ENCODE measurements around the gene ZNF394. TPM values are rescaled to one million over a fixed set of nuclear protein-coding genes. Genes with fewer than 3 reads are reported as not detected.
A peak's percentile ranks its signal among the peaks of the same experiment; 100 is the strongest.

ZNF394 gene
- total RNA-seq, 1 experiment from 2014 or later = 20.0 TPM

DNA sequence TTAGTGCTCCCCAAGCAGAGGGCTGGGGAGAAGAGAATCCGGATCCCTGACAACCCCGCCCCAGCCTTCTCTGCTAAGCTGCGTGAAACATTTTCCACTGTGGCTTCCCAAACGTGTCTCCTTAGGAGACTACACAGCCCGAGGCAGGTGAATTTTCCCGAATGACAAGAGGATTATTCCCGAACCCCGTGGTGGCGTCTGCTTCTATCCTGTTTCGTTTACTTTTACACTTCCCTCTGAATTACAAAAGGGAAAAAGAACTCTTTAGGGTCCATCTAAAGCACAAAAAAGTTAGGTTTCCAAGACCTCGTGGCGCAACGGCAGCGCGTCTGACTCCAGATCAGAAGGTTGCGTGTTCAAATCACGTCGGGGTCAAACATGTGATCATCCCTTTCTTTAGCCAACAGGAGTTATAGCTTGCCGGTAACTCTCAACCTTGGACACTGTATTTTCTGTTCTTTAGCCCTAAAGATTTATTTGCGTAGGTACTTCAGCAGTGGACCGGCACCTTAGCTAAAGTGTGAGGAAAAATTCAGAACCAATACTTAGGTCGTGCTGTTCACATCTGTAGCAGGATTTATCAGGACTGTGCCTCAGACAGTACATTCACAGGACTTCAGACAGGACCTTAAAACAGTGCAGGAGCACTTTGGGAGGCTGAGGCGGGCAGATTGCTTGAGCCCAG is 30.6 kb downstream of the ZNF394 start:
- Histone ChIP-seq H3K4me3 (ENCODE audit: low read depth in 2 of 2, low read length in 2 of 2) (peak overlapping the region in 1 of 2 experiments; percentile 36; a peak in 1 of 4 replicates), H3K27ac (ENCODE audit: low read length) (peak overlapping the region; percentile 65), H3K4me1 (ENCODE audit: control insufficient read depth, insufficient read depth, low read length) (peaks cover 6% of the 10 kb centered on the region), H3K9me3 (ENCODE audit: control insufficient read depth, insufficient read depth, low read depth, low read length) (no peaks in the 10 kb centered on the region), H3K36me3 (ENCODE audit: control insufficient read depth, insufficient read depth, low read length) (peaks cover 4% of the 10 kb centered on the region; the same call in 1 of the 2 replicates), H3K27me3 (ENCODE audit: control insufficient read depth, insufficient read depth, low read length) (no peaks in the 10 kb centered on the region)
- no TSS peak for BruUV-seq (replicated peaks)
- no peak for DNase-seq (ENCODE audit: low read depth, low spot score)
- TF ChIP-seq, protein P1, sequence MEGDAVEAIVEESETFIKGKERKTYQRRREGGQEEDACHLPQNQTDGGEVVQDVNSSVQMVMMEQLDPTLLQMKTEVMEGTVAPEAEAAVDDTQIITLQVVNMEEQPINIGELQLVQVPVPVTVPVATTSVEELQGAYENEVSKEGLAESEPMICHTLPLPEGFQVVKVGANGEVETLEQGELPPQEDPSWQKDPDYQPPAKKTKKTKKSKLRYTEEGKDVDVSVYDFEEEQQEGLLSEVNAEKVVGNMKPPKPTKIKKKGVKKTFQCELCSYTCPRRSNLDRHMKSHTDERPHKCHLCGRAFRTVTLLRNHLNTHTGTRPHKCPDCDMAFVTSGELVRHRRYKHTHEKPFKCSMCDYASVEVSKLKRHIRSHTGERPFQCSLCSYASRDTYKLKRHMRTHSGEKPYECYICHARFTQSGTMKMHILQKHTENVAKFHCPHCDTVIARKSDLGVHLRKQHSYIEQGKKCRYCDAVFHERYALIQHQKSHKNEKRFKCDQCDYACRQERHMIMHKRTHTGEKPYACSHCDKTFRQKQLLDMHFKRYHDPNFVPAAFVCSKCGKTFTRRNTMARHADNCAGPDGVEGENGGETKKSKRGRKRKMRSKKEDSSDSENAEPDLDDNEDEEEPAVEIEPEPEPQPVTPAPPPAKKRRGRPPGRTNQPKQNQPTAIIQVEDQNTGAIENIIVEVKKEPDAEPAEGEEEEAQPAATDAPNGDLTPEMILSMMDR (IDR thresholded peaks at IDR 0.05) = no peak
- no peak for TF ChIP-seq SIN3A (IDR thresholded peaks at IDR 0.05; ENCODE audit: borderline replicate concordance, insufficient read depth, low read depth, low read length)
- TF ChIP-seq, protein P2, sequence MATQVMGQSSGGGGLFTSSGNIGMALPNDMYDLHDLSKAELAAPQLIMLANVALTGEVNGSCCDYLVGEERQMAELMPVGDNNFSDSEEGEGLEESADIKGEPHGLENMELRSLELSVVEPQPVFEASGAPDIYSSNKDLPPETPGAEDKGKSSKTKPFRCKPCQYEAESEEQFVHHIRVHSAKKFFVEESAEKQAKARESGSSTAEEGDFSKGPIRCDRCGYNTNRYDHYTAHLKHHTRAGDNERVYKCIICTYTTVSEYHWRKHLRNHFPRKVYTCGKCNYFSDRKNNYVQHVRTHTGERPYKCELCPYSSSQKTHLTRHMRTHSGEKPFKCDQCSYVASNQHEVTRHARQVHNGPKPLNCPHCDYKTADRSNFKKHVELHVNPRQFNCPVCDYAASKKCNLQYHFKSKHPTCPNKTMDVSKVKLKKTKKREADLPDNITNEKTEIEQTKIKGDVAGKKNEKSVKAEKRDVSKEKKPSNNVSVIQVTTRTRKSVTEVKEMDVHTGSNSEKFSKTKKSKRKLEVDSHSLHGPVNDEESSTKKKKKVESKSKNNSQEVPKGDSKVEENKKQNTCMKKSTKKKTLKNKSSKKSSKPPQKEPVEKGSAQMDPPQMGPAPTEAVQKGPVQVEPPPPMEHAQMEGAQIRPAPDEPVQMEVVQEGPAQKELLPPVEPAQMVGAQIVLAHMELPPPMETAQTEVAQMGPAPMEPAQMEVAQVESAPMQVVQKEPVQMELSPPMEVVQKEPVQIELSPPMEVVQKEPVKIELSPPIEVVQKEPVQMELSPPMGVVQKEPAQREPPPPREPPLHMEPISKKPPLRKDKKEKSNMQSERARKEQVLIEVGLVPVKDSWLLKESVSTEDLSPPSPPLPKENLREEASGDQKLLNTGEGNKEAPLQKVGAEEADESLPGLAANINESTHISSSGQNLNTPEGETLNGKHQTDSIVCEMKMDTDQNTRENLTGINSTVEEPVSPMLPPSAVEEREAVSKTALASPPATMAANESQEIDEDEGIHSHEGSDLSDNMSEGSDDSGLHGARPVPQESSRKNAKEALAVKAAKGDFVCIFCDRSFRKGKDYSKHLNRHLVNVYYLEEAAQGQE (IDR thresholded peaks at IDR 0.05; ENCODE audit: insufficient read depth in 1 of 2, low read depth in 2 of 2, low read length in 1 of 2) = no peak
- no peak for TF ChIP-seq POLR2AphosphoS5 (IDR thresholded peaks at IDR 0.05; ENCODE audit: low read depth, low read length)
- no peak for TF ChIP-seq TCF7L2 (IDR thresholded peaks at IDR 0.05; ENCODE audit: low read depth, low read length)
- CTCF ChIA-PET = no interaction called here
- intact Hi-C loops (cut with micrococcal nuclease; ENCODE audit: unreplicated experiment) (no loop called here), in situ Hi-C loops (cut with HindIII; ENCODE audit: low pct_unique_long_range_greater_than_20kb, low sequenced_read_pairs) (no loop called here)
- no peak for ATAC-seq
- POLR2A ChIA-PET = no interaction called here

- CTCF ChIA-PET = no interaction called here
- no TSS peak for BruUV-seq (replicated peaks)
- Histone ChIP-seq H3K4me1 (ENCODE audit: control insufficient read depth, insufficient read depth, low read length) (peaks cover 6% of the 10 kb centered on the region), H3K27ac (ENCODE audit: low read length) (no peak overlapping the region), H3K9me3 (ENCODE audit: control insufficient read depth, insufficient read depth, low read depth, low read length) (no peaks in the 10 kb centered on the region), H3K4me3 (ENCODE audit: low read depth in 2 of 2, low read length in 2 of 2) (no peak overlapping the region), H3K27me3 (ENCODE audit: control insufficient read depth, insufficient read depth, low read length) (no peaks in the 10 kb centered on the region), H3K36me3 (ENCODE audit: control insufficient read depth, insufficient read depth, low read length) (peaks cover 7% of the 10 kb centered on the region; the same call in 1 of the 2 replicates)
- DNase-seq (ENCODE audit: low read depth, low spot score) = no peak
- TF ChIP-seq, protein P2 (IDR thresholded peaks at IDR 0.05; ENCODE audit: insufficient read depth in 1 of 2, low read depth in 2 of 2, low read length in 1 of 2) = no peak
- TF ChIP-seq, protein P1 (IDR thresholded peaks at IDR 0.05) = no peak
- TF ChIP-seq SIN3A (IDR thresholded peaks at IDR 0.05; ENCODE audit: borderline replicate concordance, insufficient read depth, low read depth, low read length) = no peak
- no peak for TF ChIP-seq POLR2AphosphoS5 (IDR thresholded peaks at IDR 0.05; ENCODE audit: low read depth, low read length)
- no peak for TF ChIP-seq TCF7L2 (IDR thresholded peaks at IDR 0.05; ENCODE audit: low read depth, low read length)
- intact Hi-C loops (cut with micrococcal nuclease; ENCODE audit: unreplicated experiment) (no loop called here), in situ Hi-C loops (cut with HindIII; ENCODE audit: low pct_unique_long_range_greater_than_20kb, low sequenced_read_pairs) (no loop called here)
- POLR2A ChIA-PET = no interaction called here
- no peak for ATAC-seq
These were observed 31.7 kb downstream of the ZNF394 start for GRCh38 chr7:99468336-99468918.

Data from Panc1 (cell line).